HepG2 (cell line): ENCODE results near the gene SOX8. TPM values are rescaled to one million over a fixed set of nuclear protein-coding genes. Genes with fewer than 3 reads are reported as not detected.

ENCODE experiments used
- ATAC-seq: fragments of 200-7000 bp; cut with Tn5 transposase; 3 replicates; pipeline ENCODE4 v1.9.1; 2020; ENCODE audit warnings: mild to moderate bottlenecking, moderate library complexity
- BruUV-seq: library from RNA; stranded (reverse); fragments of 400-500 nt; replicated peaks from 2 replicates; lab custom pipeline; 2021; lab: Mats Ljungman, UMichigan
- CTCF ChIA-PET: fragments of 300-600 bp; formaldehyde crosslinking; extraction: SDS; loops from one replicate; lab custom pipeline; 2021; ENCODE audit warnings: low total read pairs, inconsistent platforms, low intra/inter-chr PET ratio; lab: Yijun Ruan, JAX
- POLR2A ChIA-PET: fragments of 350-600 bp; sonication (Branson Sonifier 250); formaldehyde crosslinking; loops from one replicate; lab custom pipeline; 2020; ENCODE audit warnings: antibody characterized with exemption, inconsistent platforms; lab: Yijun Ruan, JAX
- DNase-seq: peaks from one replicate; pipeline ENCODE4 v3.0.0-alpha.2; 2015; ENCODE audit warnings: low spot score
- FAIRE-seq: peaks from 3 replicates; lab custom pipeline; 2011; peaks lifted over from hg19 to GRCh38; lab: Jason Lieb, UNC
- H2AFZ ChIP-seq: one replicate; pipeline ENCODE4 v1.6.1; 2011; ENCODE audit warnings: low read length, inconsistent platforms
- H3K27ac ChIP-seq: fragments of 300-600 bp; 3 replicates; pipeline ENCODE4 v1.8.0; 2011; ENCODE audit warnings: mixed run types, mild to moderate bottlenecking, mixed read lengths, low read length, inconsistent platforms; ENCODE audit not compliant: insufficient read depth; ENCODE audit errors: extremely low read length
- H3K27me3 ChIP-seq, 2 experiments: fragments of 200-600 bp in 1 of 2; 2 replicates in 1 of 2; 3 replicates in 1 of 2; pipeline versions ENCODE4 v1.6.0 to v1.8.0; 2011; ENCODE audit warnings: low read length in 2 of 2, mild to moderate bottlenecking in 2 of 2, moderate library complexity in 2 of 2, inconsistent platforms in 1 of 2; ENCODE audit not compliant: insufficient read depth in 2 of 2, control insufficient read depth in 1 of 2
- H3K36me3 ChIP-seq, 2 experiments: fragments of 200-600 bp in 1 of 2; replicated peaks in 1 of 2; 2 replicates in 1 of 2; 3 replicates in 1 of 2; pipeline versions ENCODE4 v1.5.1 to v1.8.0; 2011; ENCODE audit warnings: low read length in 2 of 2, inconsistent platforms in 1 of 2; ENCODE audit not compliant: insufficient read depth in 2 of 2, control insufficient read depth in 1 of 2
- H3K4me1 ChIP-seq: 2 replicates; pipeline ENCODE4 v1.5.1; 2012; ENCODE audit warnings: low read length, inconsistent platforms; ENCODE audit not compliant: insufficient read depth
- H3K4me2 ChIP-seq: 2 replicates; pipeline ENCODE4 v1.6.0; 2011; ENCODE audit warnings: low read depth, low read length, inconsistent platforms
- H3K4me3 ChIP-seq, 3 experiments: fragments of 200-600 bp in 1 of 3; sonication (generic), shearing (Covaris generic) in 1 of 3; replicated peaks in 1 of 3; 2 replicates each; pipeline ENCODE4 v1.5.1; 2011 to 2016; ENCODE audit warnings: low read length in 3 of 3, inconsistent platforms in 2 of 3, low read depth in 2 of 3, mild to moderate bottlenecking in 2 of 3, control low read depth in 1 of 3, mixed read lengths in 1 of 3; ENCODE audit not compliant: insufficient read depth in 1 of 3
- H3K79me2 ChIP-seq: one replicate; pipeline ENCODE4 v1.6.1; 2011; ENCODE audit warnings: low read length, inconsistent platforms; ENCODE audit not compliant: insufficient read depth
- H3K9ac ChIP-seq: 2 replicates; pipeline ENCODE4 v1.6.0; 2011; ENCODE audit warnings: mild to moderate bottlenecking, low read depth, low read length, inconsistent platforms; ENCODE audit not compliant: insufficient read depth
- H3K9me3 ChIP-seq: 2 replicates; pipeline ENCODE4 v1.5.1; 2012; ENCODE audit warnings: mild to moderate bottlenecking, low read length
- H4K20me1 ChIP-seq: 2 replicates; pipeline ENCODE4 v1.6.0; 2011; ENCODE audit warnings: inconsistent platforms, mild to moderate bottlenecking, low read length, moderate library complexity; ENCODE audit not compliant: insufficient read depth
- DNMT1 ChIP-seq: sonication (generic); formaldehyde crosslinking; IDR thresholded peaks from 2 replicates; pipeline ENCODE4 v1.5.1; 2020; ENCODE audit warnings: mild to moderate bottlenecking, missing genetic modification reagents
- EEA1 ChIP-seq: sonication (generic); formaldehyde crosslinking; IDR thresholded peaks from 2 replicates; pipeline ENCODE4 v1.5.1; 2020; ENCODE audit warnings: mild to moderate bottlenecking, missing genetic modification reagents, borderline replicate concordance
- ELF1 ChIP-seq: sonication (generic); formaldehyde crosslinking; IDR thresholded peaks from 2 replicates; pipeline ENCODE4 v1.4.0; 2020; ENCODE audit warnings: missing genetic modification reagents
- FOXJ3 ChIP-seq: sonication (generic); formaldehyde crosslinking; IDR thresholded peaks from 2 replicates; pipeline ENCODE4 v1.4.0; 2020; ENCODE audit warnings: missing genetic modification reagents, mild to moderate bottlenecking, borderline replicate concordance
- HOXA7 ChIP-seq: sonication (generic); formaldehyde crosslinking; IDR thresholded peaks from 2 replicates; pipeline ENCODE4 v1.8.1; 2022; ENCODE audit warnings: mild to moderate bottlenecking, missing genetic modification reagents, moderate library complexity
- KMT2B ChIP-seq: IDR thresholded peaks from 2 replicates; pipeline ENCODE4 v1.6.1; 2016; ENCODE audit warnings: missing genetic modification reagents, missing compliant biosample characterization
- MED1 ChIP-seq: sonication (generic); formaldehyde crosslinking; IDR thresholded peaks from 2 replicates; pipeline ENCODE4 v1.4.0; 2020; ENCODE audit warnings: missing genetic modification reagents
- SMAD3 ChIP-seq: sonication (generic); formaldehyde crosslinking; IDR thresholded peaks from 2 replicates; pipeline ENCODE4 v1.4.0; 2020; ENCODE audit warnings: missing genetic modification reagents
- ZFY ChIP-seq: sonication (generic); formaldehyde crosslinking; IDR thresholded peaks from 2 replicates; pipeline ENCODE4 v1.4.0; 2020; ENCODE audit warnings: missing genetic modification reagents
- ZNF331 ChIP-seq: sonication (generic); formaldehyde crosslinking; IDR thresholded peaks from 2 replicates; pipeline ENCODE4 v1.4.0; 2020; ENCODE audit warnings: missing genetic modification reagents
- ZNF354B ChIP-seq: sonication (generic); formaldehyde crosslinking; IDR thresholded peaks from 2 replicates; pipeline ENCODE4 v1.8.0; 2022; ENCODE audit warnings: mild to moderate bottlenecking, missing genetic modification reagents
- ZNF530 ChIP-seq: sonication (generic); formaldehyde crosslinking; IDR thresholded peaks from 2 replicates; pipeline ENCODE4 v1.5.0; 2020; ENCODE audit warnings: low read depth, mild to moderate bottlenecking, missing genetic modification reagents
- ZNF569 ChIP-seq: sonication (generic); formaldehyde crosslinking; IDR thresholded peaks from 2 replicates; pipeline ENCODE4 v1.5.0; 2020; ENCODE audit warnings: mild to moderate bottlenecking, missing genetic modification reagents, moderate library complexity, borderline replicate concordance
- ZNF746 ChIP-seq: sonication (generic); formaldehyde crosslinking; IDR thresholded peaks from 2 replicates; pipeline ENCODE4 v1.8.0; 2022; ENCODE audit warnings: mild to moderate bottlenecking, missing genetic modification reagents
- ZNF841 ChIP-seq: sonication (generic); formaldehyde crosslinking; IDR thresholded peaks from 2 replicates; pipeline ENCODE4 v1.8.1; 2023; ENCODE audit warnings: missing genetic modification reagents, borderline replicate concordance
- ZNF891 ChIP-seq: sonication (generic); formaldehyde crosslinking; IDR thresholded peaks from 2 replicates; pipeline ENCODE4 v1.5.0; 2020; ENCODE audit warnings: mild to moderate bottlenecking, missing genetic modification reagents
- WGBS: methylation state at CpG from one replicate; pipeline ENCODE4 v1.1.6; 2017; ENCODE audit warnings: low lambda C conversion rate; 5-methylcytosine and 5-hydroxymethylcytosine counted together
- in situ Hi-C: cut with HindIII; loops from 2 replicates; pipeline ENCODE4 v1.10.0; 2017; ENCODE audit warnings: low pct_unique_long_range_greater_than_20kb; ENCODE audit not compliant: extremely low pct_ligation_motif_present
- intact Hi-C: fragments of 100-400 bp; cut with micrococcal nuclease; formaldehyde crosslinking; loops from one replicate; pipeline ENCODE4 v1.10.0; 2022; ENCODE audit not compliant: unreplicated experiment
- polyA plus RNA-seq, 8 experiments: library from polyadenylated mRNA; depleted of rRNA in 3 of 8; stranded (reverse) in 7 of 8; unstranded in 1 of 8; fragments of >200 nt; fragmentation: Illumina TruSeq in 4 of 8; extraction: Trizol in 4 of 8; gene quantifications; 2 replicates each; pipeline versions ENCODE4 v1.2.1 to v1.2.3, GENCODE V29; 2011 to 2016; ENCODE audit warnings: low read depth in 4 of 8, missing spikeins in 1 of 8, mixed read lengths in 1 of 8; ENCODE audit not compliant: insufficient read depth in 1 of 8
- total RNA-seq, 5 experiments: library from RNA; depleted of rRNA; stranded (reverse); fragments of >200 nt; fragmentation: Illumina TruSeq; extraction: Trizol; gene quantifications; 2 replicates each; pipeline ENCODE4 v1.2.3, GENCODE V29; 2016; ENCODE audit warnings: low read depth in 1 of 5
- TF ChIP-seq, protein P1 (sequence below): sonication (generic); formaldehyde crosslinking; IDR thresholded peaks from 2 replicates; pipeline ENCODE4 v1.4.0; 2020; ENCODE audit warnings: missing genetic modification reagents, mild to moderate bottlenecking, borderline replicate concordance
- TF ChIP-seq, protein P2 (sequence below): sonication (generic); formaldehyde crosslinking; IDR thresholded peaks from 2 replicates; pipeline ENCODE4 v1.4.0; 2020; ENCODE audit warnings: missing genetic modification reagents
- TF ChIP-seq, protein P3 (sequence below): sonication (generic); formaldehyde crosslinking; IDR thresholded peaks from 2 replicates; pipeline ENCODE4 v1.8.1; 2023; ENCODE audit warnings: mild to moderate bottlenecking, missing genetic modification reagents, borderline replicate concordance

The SOX8 gene
- total and polyA plus RNA-seq, 2 of the 13 experiments (the other 11 are each of a cell fraction or from before 2014, with no cell fraction given): 0.20 to 0.28 TPM

DNA sequence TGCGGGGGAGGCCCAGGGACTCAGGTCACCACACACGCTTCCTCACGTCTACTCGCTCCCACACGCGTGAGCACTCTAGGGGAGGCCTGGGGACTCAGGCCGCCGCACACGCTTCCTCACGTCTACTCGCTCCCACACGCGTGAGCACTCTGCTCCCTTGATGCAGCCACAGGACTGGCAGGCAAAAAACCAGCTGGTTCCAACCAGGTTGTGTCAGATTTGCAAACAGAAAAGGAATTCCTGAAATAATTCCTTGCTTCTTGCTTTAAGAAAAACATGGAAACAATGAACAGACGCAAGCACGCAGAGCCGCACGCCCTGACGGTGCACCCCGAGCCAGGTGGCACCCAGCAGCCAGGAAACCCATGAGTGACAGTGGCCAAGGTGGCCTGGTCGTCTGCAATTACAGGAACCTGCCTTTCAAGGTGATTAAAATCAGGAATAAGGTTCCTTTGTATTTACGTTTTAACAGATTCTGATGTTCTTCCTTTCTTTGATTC is 48.7 kb upstream of the SOX8 start:
- DNase-seq: no peak
- TF ChIP-seq ZNF331 (CRISPR knock-in tag) (no peak), EEA1 (CRISPR knock-in tag) (no peak), HOXA7 (no peak), ZNF569 (CRISPR knock-in tag) (no peak), FOXJ3 (CRISPR knock-in tag) (no peak), ZNF891 (CRISPR knock-in tag) (no peak), ZNF841 (no peak), SMAD3 (CRISPR knock-in tag) (no peak), ELF1 (CRISPR knock-in tag) (no peak), ZNF746 (CRISPR knock-in tag) (no peak), MED1 (CRISPR knock-in tag) (no peak), ZNF530 (no peak), DNMT1 (CRISPR knock-in tag) (no peak), KMT2B (no peak), ZNF354B (CRISPR knock-in tag) (no peak), ZFY (CRISPR knock-in tag) (no peak)
- TF ChIP-seq, protein P1, sequence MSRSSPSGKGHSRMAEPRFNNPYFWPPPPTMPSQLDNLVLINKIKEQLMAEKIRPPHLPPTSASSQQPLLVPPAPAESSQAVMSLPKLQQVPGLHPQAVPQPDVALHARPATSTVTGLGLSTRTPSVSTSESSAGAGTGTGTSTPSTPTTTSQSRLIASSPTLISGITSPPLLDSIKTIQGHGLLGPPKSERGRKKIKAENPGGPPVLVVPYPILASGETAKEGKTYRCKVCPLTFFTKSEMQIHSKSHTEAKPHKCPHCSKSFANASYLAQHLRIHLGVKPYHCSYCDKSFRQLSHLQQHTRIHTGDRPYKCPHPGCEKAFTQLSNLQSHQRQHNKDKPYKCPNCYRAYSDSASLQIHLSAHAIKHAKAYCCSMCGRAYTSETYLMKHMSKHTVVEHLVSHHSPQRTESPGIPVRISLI (CRISPR knock-in tag): no peak
- TF ChIP-seq, protein P2, sequence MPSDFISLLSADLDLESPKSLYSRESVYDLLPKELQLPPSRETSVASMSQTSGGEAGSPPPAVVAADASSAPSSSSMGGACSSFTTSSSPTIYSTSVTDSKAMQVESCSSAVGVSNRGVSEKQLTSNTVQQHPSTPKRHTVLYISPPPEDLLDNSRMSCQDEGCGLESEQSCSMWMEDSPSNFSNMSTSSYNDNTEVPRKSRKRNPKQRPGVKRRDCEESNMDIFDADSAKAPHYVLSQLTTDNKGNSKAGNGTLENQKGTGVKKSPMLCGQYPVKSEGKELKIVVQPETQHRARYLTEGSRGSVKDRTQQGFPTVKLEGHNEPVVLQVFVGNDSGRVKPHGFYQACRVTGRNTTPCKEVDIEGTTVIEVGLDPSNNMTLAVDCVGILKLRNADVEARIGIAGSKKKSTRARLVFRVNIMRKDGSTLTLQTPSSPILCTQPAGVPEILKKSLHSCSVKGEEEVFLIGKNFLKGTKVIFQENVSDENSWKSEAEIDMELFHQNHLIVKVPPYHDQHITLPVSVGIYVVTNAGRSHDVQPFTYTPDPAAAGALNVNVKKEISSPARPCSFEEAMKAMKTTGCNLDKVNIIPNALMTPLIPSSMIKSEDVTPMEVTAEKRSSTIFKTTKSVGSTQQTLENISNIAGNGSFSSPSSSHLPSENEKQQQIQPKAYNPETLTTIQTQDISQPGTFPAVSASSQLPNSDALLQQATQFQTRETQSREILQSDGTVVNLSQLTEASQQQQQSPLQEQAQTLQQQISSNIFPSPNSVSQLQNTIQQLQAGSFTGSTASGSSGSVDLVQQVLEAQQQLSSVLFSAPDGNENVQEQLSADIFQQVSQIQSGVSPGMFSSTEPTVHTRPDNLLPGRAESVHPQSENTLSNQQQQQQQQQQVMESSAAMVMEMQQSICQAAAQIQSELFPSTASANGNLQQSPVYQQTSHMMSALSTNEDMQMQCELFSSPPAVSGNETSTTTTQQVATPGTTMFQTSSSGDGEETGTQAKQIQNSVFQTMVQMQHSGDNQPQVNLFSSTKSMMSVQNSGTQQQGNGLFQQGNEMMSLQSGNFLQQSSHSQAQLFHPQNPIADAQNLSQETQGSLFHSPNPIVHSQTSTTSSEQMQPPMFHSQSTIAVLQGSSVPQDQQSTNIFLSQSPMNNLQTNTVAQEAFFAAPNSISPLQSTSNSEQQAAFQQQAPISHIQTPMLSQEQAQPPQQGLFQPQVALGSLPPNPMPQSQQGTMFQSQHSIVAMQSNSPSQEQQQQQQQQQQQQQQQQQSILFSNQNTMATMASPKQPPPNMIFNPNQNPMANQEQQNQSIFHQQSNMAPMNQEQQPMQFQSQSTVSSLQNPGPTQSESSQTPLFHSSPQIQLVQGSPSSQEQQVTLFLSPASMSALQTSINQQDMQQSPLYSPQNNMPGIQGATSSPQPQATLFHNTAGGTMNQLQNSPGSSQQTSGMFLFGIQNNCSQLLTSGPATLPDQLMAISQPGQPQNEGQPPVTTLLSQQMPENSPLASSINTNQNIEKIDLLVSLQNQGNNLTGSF: no peak
- TF ChIP-seq, protein P3, sequence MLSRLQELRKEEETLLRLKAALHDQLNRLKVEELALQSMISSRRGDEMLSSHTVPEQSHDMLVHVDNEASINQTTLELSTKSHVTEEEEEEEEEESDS (CRISPR knock-in tag): no peak
- TF ChIP-seq, all 625 proteins: peak for 0
- no peak for FAIRE-seq
- no peaks in the 10 kb centered on the region for H3K36me3 ChIP-seq
- no peaks in the 10 kb centered on the region for H3K9me3 ChIP-seq
- ATAC-seq: no peak
- in situ Hi-C loops: no loop called here
- H3K4me1 ChIP-seq: no peaks in the 10 kb centered on the region
- CTCF ChIA-PET: no interaction called here
- intact Hi-C loops: no loop called here
- no peaks in the 10 kb centered on the region for H4K20me1 ChIP-seq
- H2AFZ ChIP-seq: no peak overlapping the region
- POLR2A ChIA-PET: no interaction called here
- no peak overlapping the region for H3K4me2 ChIP-seq
- H3K79me2 ChIP-seq: no peaks in the 10 kb centered on the region
- H3K9ac ChIP-seq: no peak overlapping the region
- H3K27ac ChIP-seq: no peak overlapping the region
- H3K27me3 ChIP-seq: no peaks in the 10 kb centered on the region
- WGBS: 93% methylated on average over 21 of the region's 21 CpGs
- no TSS peak for BruUV-seq
- H3K4me3 ChIP-seq: no peak overlapping the region
